ENCODE results near the gene PLEKHG5.
A peak's percentile ranks its signal among the peaks of the same experiment; 100 is the strongest.

PLEKHG5 gene

DNA sequence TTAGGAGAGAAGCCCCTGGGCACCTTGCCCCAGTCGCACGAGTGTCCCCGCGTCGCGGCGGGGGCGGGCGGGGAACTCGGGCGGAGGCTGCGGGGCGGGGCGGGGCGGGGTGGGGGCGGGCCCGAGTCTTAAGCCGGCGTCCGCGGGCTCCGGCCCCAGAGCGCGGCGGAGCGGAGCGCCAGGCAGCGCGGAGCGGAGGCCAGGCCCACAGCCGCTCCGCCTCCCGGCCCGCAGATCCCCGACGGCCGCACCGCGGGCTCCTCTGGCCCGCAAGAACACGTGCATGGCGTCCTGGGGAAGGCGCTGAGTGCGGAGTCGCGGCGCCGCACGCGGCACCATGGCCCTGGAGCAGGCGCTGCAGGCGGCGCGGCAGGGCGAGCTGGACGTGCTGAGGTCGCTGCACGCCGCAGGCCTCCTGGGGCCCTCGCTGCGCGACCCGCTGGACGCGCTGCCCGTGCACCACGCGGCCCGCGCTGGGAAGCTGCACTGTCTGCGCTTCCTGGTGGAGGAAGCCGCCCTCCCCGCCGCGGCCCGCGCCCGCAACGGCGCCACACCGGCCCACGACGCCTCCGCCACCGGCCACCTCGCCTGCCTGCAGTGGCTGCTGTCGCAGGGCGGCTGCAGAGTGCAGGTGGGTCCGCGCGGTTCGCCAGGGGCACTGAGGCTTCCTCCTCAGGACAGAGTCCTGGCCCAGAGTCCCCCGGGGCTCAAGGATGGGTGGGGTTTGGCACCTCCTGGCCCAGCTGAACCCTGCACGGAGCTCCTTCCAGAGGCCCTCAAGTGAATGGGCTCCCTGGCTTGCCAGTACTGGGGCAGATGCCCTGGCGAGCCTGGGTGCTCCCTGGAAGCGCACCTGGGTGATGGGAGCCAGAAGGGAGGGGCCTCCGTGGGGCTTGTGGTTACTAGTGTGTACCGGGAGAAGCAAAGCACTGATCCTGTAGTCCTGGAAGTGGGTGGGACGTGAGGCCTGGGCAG lies 66.6 kb downstream of the PLEKHG5 start, which contains the start of gene ESPN:
TSS of gene ESPN (plus strand) at position 158 of the 975 bp plus-strand sequence. CDS start at position 338, 180 bp downstream.
- no peak for DNase-seq

DNA sequence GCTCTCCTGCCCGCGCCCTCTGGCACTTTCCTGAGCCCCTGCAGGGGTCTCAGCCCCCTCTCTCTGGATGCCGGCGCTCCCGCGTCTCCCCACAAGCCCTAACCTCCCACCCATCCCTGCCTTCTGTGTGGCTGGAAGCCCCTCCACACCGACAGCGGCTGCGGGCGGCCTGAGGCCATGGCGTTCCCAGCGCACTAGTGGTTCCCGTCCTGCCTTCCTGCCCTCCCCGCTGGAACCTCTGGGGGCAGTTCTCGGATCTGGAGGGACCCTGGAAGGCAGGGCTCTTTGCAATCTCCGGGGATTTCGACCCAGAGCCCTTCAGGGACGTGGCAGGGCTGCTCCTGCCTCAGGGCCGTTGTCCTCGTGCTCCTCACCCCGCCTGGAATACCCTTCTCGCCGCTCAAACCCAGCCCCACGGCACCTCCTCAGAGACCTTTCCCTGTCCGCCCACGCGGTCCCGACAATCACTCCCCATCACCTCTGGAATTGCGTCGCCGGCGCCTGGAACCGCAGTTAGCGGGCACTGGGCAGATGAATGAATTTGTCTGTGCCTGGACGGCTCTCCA lies 67.4 kb downstream of the PLEKHG5 start:
- DNase-seq, result no peak

- peak; percentile 61 for DNase-seq
These were observed 68.0 kb downstream of the PLEKHG5 start for GRCh38 chr1:6423321-6423999.

DNA sequence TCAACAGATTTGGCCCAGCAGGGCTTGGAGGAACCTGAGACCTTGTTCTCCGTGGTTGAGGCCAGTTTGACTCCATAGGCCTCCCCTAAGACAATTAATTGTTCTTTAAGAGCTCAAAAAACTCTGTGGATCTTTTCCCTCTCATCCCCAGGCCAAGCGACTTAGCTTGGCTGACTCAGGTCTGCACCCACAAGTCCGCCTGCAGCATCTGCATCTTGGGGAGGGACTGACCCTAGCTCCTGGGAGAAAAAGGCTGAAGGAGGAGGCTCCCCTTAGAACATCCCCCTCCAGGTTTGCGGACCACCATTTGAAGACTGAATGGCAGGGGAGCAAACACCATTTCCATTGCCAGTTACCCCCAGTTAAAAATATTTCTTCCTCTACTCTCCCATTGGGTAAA lies 70.2 kb downstream of the PLEKHG5 start:
- DNase-seq, result no peak

GRCh38 chr1:6420454-6421042 lies 70.9 kb downstream of the PLEKHG5 start:
- no peak for DNase-seq

- DNase-seq, result peak; percentile 48
These were observed 71.5 kb downstream of the PLEKHG5 start, which contains the start of gene HES2 for GRCh38 chr1:6419804-6420453. Gene HES2 (minus strand): TSS chr1:6419919. CDS start chr1:6419820, 99 bp downstream.

- no peak for DNase-seq
These were observed 72.1 kb downstream of the PLEKHG5 start for GRCh38 chr1:6419397-6419803.

GRCh38 chr1:6418668-6419396 lies 72.6 kb downstream of the PLEKHG5 start:
- DNase-seq, result no peak

- DNase-seq, result no peak
These were observed 73.4 kb downstream of the PLEKHG5 start for GRCh38 chr1:6417961-6418667.

Measured in NCI-H226 (cell line).